Measurements from ENCODE around the gene TSNAXIP1.
A peak's percentile ranks its signal among the peaks of the same experiment; 100 is the strongest.

Gene TSNAXIP1

GRCh38 chr16:67841816-67842508 is 35.3 kb downstream of the TSNAXIP1 start, which contains the start of gene THAP11:
Gene THAP11, plus strand, starts transcription at chr16:67842320. Its CDS starts 235 bp downstream, at chr16:67842555.
- Histone ChIP-seq H3K27me3 (replicated peaks; ENCODE audit: insufficient read depth, low read length) (no peaks in the 10 kb centered on the region), H3K9me3 (replicated peaks; ENCODE audit: insufficient read depth, low read length) (no peaks in the 10 kb centered on the region), H3K4me2 (ENCODE audit: low read depth, low read length) (peak within 1 kb of the TSS; percentile 97), H3K9ac (ENCODE audit: low read length) (peak within 1 kb of the TSS; percentile 95), H3K27ac (ENCODE audit: low read length) (peak within 1 kb of the TSS; percentile 93), H4K20me1 (ENCODE audit: insufficient read depth, low read length) (no peaks in the 10 kb centered on the region), H3K79me2 (ENCODE audit: low read length) (peaks cover 38% of the 10 kb centered on the region), H3K36me3 (replicated peaks; ENCODE audit: insufficient read depth, low read length) (no peaks in the 10 kb centered on the region), H3F3A (ENCODE audit: insufficient read depth, low read length) (peaks cover 33% of the 10 kb centered on the region), H2AFZ (ENCODE audit: low read length) (peak within 1 kb of the TSS; percentile 99), H3K9me2 (replicated peaks; ENCODE audit: insufficient read depth, low read length) (no peaks in the 10 kb centered on the region), H3K4me3 (ENCODE audit: low read length) (peak within 1 kb of the TSS; percentile 98), H3K4me1 (ENCODE audit: low read length) (peaks cover 25% of the 10 kb centered on the region)
- DNase-seq = peak; percentile 96
- TF ChIP-seq EZH2 (optimal IDR thresholded peaks at IDR 0.05; ENCODE audit: low read depth, low read length) = no peak
- peak; percentile 79 for TF ChIP-seq CTCF (IDR thresholded peaks at IDR 0.05; ENCODE audit: low read length)

GRCh38 chr16:67842509-67843342 is 36.0 kb downstream of the TSNAXIP1 start:
- no peaks in the 10 kb centered on the region for H4K20me1 ChIP-seq (ENCODE audit: insufficient read depth, low read length)
- peak overlapping the region; percentile 38; the same call in 1 of the 2 replicates for H3K9ac ChIP-seq (ENCODE audit: low read length)
- H3K4me3 ChIP-seq (ENCODE audit: low read length) = peak overlapping the region; percentile 83
- no peaks in the 10 kb centered on the region for H3K9me2 ChIP-seq (replicated peaks; ENCODE audit: insufficient read depth, low read length)
- H3F3A ChIP-seq (ENCODE audit: insufficient read depth, low read length) = peaks cover 33% of the 10 kb centered on the region
- peak overlapping the region; percentile 97 for H3K4me2 ChIP-seq (ENCODE audit: low read depth, low read length)
- H3K36me3 ChIP-seq (replicated peaks; ENCODE audit: insufficient read depth, low read length) = no peaks in the 10 kb centered on the region
- no peaks in the 10 kb centered on the region for H3K27me3 ChIP-seq (replicated peaks; ENCODE audit: insufficient read depth, low read length)
- peak; percentile 61 for DNase-seq
- peak overlapping the region; percentile 82 for H2AFZ ChIP-seq (ENCODE audit: low read length)
- TF ChIP-seq EZH2phosphoT487 (IDR thresholded peaks at IDR 0.05; ENCODE audit: low read length) = no peak
- peak; percentile 48 for TF ChIP-seq CTCF (IDR thresholded peaks at IDR 0.05; ENCODE audit: low read length)
- TF ChIP-seq EZH2 (optimal IDR thresholded peaks at IDR 0.05; ENCODE audit: low read depth, low read length) = no peak
- peaks cover 46% of the 10 kb centered on the region for H3K79me2 ChIP-seq (ENCODE audit: low read length)
- H3K27ac ChIP-seq (ENCODE audit: low read length) = peak overlapping the region; percentile 51; the same call in 1 of the 2 replicates
- H3K4me1 ChIP-seq (ENCODE audit: low read length) = peaks cover 25% of the 10 kb centered on the region
- H3K9me3 ChIP-seq (replicated peaks; ENCODE audit: insufficient read depth, low read length) = no peaks in the 10 kb centered on the region

GRCh38 chr16:67843343-67843765 is 36.7 kb downstream of the TSNAXIP1 start:
- Histone ChIP-seq H3K4me1 (ENCODE audit: low read length) (peaks cover 25% of the 10 kb centered on the region), H4K20me1 (ENCODE audit: insufficient read depth, low read length) (no peaks in the 10 kb centered on the region), H2AFZ (ENCODE audit: low read length) (peak overlapping the region; percentile 82; the same call in 1 of the 2 replicates), H3K79me2 (ENCODE audit: low read length) (peaks cover 52% of the 10 kb centered on the region), H3K4me3 (ENCODE audit: low read length) (peak overlapping the region; percentile 83), H3K9ac (ENCODE audit: low read length) (peak overlapping the region; percentile 38; the same call in 1 of the 2 replicates), H3K36me3 (replicated peaks; ENCODE audit: insufficient read depth, low read length) (no peaks in the 10 kb centered on the region), H3K4me2 (ENCODE audit: low read depth, low read length) (peak overlapping the region; percentile 97), H3K27me3 (replicated peaks; ENCODE audit: insufficient read depth, low read length) (no peaks in the 10 kb centered on the region), H3K9me2 (replicated peaks; ENCODE audit: insufficient read depth, low read length) (no peaks in the 10 kb centered on the region), H3K9me3 (replicated peaks; ENCODE audit: insufficient read depth, low read length) (no peaks in the 10 kb centered on the region), H3K27ac (ENCODE audit: low read length) (no peak overlapping the region; the same call in 1 of the 2 replicates), H3F3A (ENCODE audit: insufficient read depth, low read length) (peaks cover 33% of the 10 kb centered on the region)
- DNase-seq = no peak
- TF ChIP-seq EZH2phosphoT487 (IDR thresholded peaks at IDR 0.05; ENCODE audit: low read length) (no peak), CTCF (IDR thresholded peaks at IDR 0.05; ENCODE audit: low read length) (no peak), EZH2 (optimal IDR thresholded peaks at IDR 0.05; ENCODE audit: low read depth, low read length) (no peak)
